HepG2 (cell line): ENCODE results near the gene ELP1. TPM values are rescaled to one million over a fixed set of nuclear protein-coding genes. Genes with fewer than 3 reads are reported as not detected.

Source experiments
- ATAC-seq: fragments of 200-7000 bp; cut with Tn5 transposase; 3 replicates; pipeline ENCODE4 v1.9.1; 2020; ENCODE audit warnings: mild to moderate bottlenecking, moderate library complexity
- BruUV-seq: library from RNA; stranded (reverse); fragments of 400-500 nt; replicated peaks from 2 replicates; lab custom pipeline; 2021; lab: Mats Ljungman, UMichigan
- CTCF ChIA-PET: fragments of 300-600 bp; formaldehyde crosslinking; extraction: SDS; loops from one replicate; lab custom pipeline; 2021; ENCODE audit warnings: low total read pairs, inconsistent platforms, low intra/inter-chr PET ratio; lab: Yijun Ruan, JAX
- POLR2A ChIA-PET: fragments of 350-600 bp; sonication (Branson Sonifier 250); formaldehyde crosslinking; loops from one replicate; lab custom pipeline; 2020; ENCODE audit warnings: antibody characterized with exemption, inconsistent platforms; lab: Yijun Ruan, JAX
- DNase-seq: peaks from one replicate; pipeline ENCODE4 v3.0.0-alpha.2; 2015; ENCODE audit warnings: low spot score
- FAIRE-seq: peaks from 3 replicates; lab custom pipeline; 2011; peaks lifted over from hg19 to GRCh38; lab: Jason Lieb, UNC
- H2AFZ ChIP-seq: one replicate; pipeline ENCODE4 v1.6.1; 2011; ENCODE audit warnings: low read length, inconsistent platforms
- H3K27ac ChIP-seq: fragments of 300-600 bp; 3 replicates; pipeline ENCODE4 v1.8.0; 2011; ENCODE audit warnings: mixed run types, mild to moderate bottlenecking, mixed read lengths, low read length, inconsistent platforms; ENCODE audit not compliant: insufficient read depth; ENCODE audit errors: extremely low read length
- H3K27me3 ChIP-seq, 2 experiments: fragments of 200-600 bp in 1 of 2; 2 replicates in 1 of 2; 3 replicates in 1 of 2; pipeline versions ENCODE4 v1.6.0 to v1.8.0; 2011; ENCODE audit warnings: low read length in 2 of 2, mild to moderate bottlenecking in 2 of 2, moderate library complexity in 2 of 2, inconsistent platforms in 1 of 2; ENCODE audit not compliant: insufficient read depth in 2 of 2, control insufficient read depth in 1 of 2
- H3K36me3 ChIP-seq, 2 experiments: fragments of 200-600 bp in 1 of 2; replicated peaks in 1 of 2; 2 replicates in 1 of 2; 3 replicates in 1 of 2; pipeline versions ENCODE4 v1.5.1 to v1.8.0; 2011; ENCODE audit warnings: low read length in 2 of 2, inconsistent platforms in 1 of 2; ENCODE audit not compliant: insufficient read depth in 2 of 2, control insufficient read depth in 1 of 2
- H3K4me1 ChIP-seq: 2 replicates; pipeline ENCODE4 v1.5.1; 2012; ENCODE audit warnings: low read length, inconsistent platforms; ENCODE audit not compliant: insufficient read depth
- H3K4me2 ChIP-seq: 2 replicates; pipeline ENCODE4 v1.6.0; 2011; ENCODE audit warnings: low read depth, low read length, inconsistent platforms
- H3K4me3 ChIP-seq, 3 experiments: fragments of 200-600 bp in 1 of 3; sonication (generic), shearing (Covaris generic) in 1 of 3; replicated peaks in 1 of 3; 2 replicates each; pipeline ENCODE4 v1.5.1; 2011 to 2016; ENCODE audit warnings: low read length in 3 of 3, inconsistent platforms in 2 of 3, low read depth in 2 of 3, mild to moderate bottlenecking in 2 of 3, control low read depth in 1 of 3, mixed read lengths in 1 of 3; ENCODE audit not compliant: insufficient read depth in 1 of 3
- H3K79me2 ChIP-seq: one replicate; pipeline ENCODE4 v1.6.1; 2011; ENCODE audit warnings: low read length, inconsistent platforms; ENCODE audit not compliant: insufficient read depth
- H3K9ac ChIP-seq: 2 replicates; pipeline ENCODE4 v1.6.0; 2011; ENCODE audit warnings: mild to moderate bottlenecking, low read depth, low read length, inconsistent platforms; ENCODE audit not compliant: insufficient read depth
- H3K9me3 ChIP-seq: 2 replicates; pipeline ENCODE4 v1.5.1; 2012; ENCODE audit warnings: mild to moderate bottlenecking, low read length
- H4K20me1 ChIP-seq: 2 replicates; pipeline ENCODE4 v1.6.0; 2011; ENCODE audit warnings: inconsistent platforms, mild to moderate bottlenecking, low read length, moderate library complexity; ENCODE audit not compliant: insufficient read depth
- ARNTL ChIP-seq: sonication (generic); formaldehyde crosslinking; IDR thresholded peaks from 2 replicates; pipeline ENCODE4 v1.4.0; 2020; ENCODE audit warnings: mild to moderate bottlenecking, missing genetic modification reagents
- IRF2 ChIP-seq: IDR thresholded peaks from 2 replicates; pipeline ENCODE4 v1.6.1; 2018; ENCODE audit warnings: missing genetic modification reagents, missing compliant biosample characterization
- NFE2L2 ChIP-seq: fragments of 150-350 bp; IDR thresholded peaks from 2 replicates; pipeline ENCODE4 v1.6.1; 2014; ENCODE audit warnings: low read length
- PPARG ChIP-seq: conservative IDR thresholded peaks from 2 replicates; pipeline ENCODE4 v1.6.1; 2016; ENCODE audit warnings: missing biosample characterization, missing genetic modification reagents
- PRDM15 ChIP-seq: sonication (generic); formaldehyde crosslinking; IDR thresholded peaks from 2 replicates; pipeline ENCODE4 v1.4.0; 2020; ENCODE audit warnings: missing genetic modification reagents
- RBAK ChIP-seq: sonication (generic); formaldehyde crosslinking; IDR thresholded peaks from 2 replicates; pipeline ENCODE4 v1.5.1; 2020; ENCODE audit warnings: mild to moderate bottlenecking, missing genetic modification reagents
- SMC3 ChIP-seq: IDR thresholded peaks from 2 replicates; pipeline ENCODE4 v1.6.1; 2011; ENCODE audit warnings: low read length, improper control_type of control experiment
- SMYD3 ChIP-seq: sonication (generic); formaldehyde crosslinking; IDR thresholded peaks from 2 replicates; pipeline ENCODE4 v1.8.1; 2023; ENCODE audit warnings: mild to moderate bottlenecking, missing genetic modification reagents
- TEAD3 ChIP-seq: optimal IDR thresholded peaks from 2 replicates; pipeline ENCODE3; 2016; ENCODE audit warnings: borderline replicate concordance
- ZC3H4 ChIP-seq: sonication (generic); formaldehyde crosslinking; IDR thresholded peaks from 2 replicates; pipeline ENCODE4 v1.4.0; 2020; ENCODE audit warnings: missing genetic modification reagents, borderline replicate concordance
- ZNF143 ChIP-seq: sonication (generic); formaldehyde crosslinking; IDR thresholded peaks from 2 replicates; pipeline ENCODE4 v1.4.0; 2020; ENCODE audit warnings: missing genetic modification reagents
- ZNF18 ChIP-seq: sonication (generic); formaldehyde crosslinking; IDR thresholded peaks from 2 replicates; pipeline ENCODE4 v1.8.0; 2022; ENCODE audit warnings: mild to moderate bottlenecking, missing genetic modification reagents; ENCODE audit not compliant: insufficient replicate concordance
- ZNF501 ChIP-seq: sonication (generic); formaldehyde crosslinking; IDR thresholded peaks from 2 replicates; pipeline ENCODE4 v1.5.1; 2020; ENCODE audit warnings: mild to moderate bottlenecking, moderate library complexity, missing genetic modification reagents
- WGBS: methylation state at CpG from one replicate; pipeline ENCODE4 v1.1.6; 2017; ENCODE audit warnings: low lambda C conversion rate; 5-methylcytosine and 5-hydroxymethylcytosine counted together
- in situ Hi-C: cut with HindIII; loops from 2 replicates; pipeline ENCODE4 v1.10.0; 2017; ENCODE audit warnings: low pct_unique_long_range_greater_than_20kb; ENCODE audit not compliant: extremely low pct_ligation_motif_present
- intact Hi-C: fragments of 100-400 bp; cut with micrococcal nuclease; formaldehyde crosslinking; loops from one replicate; pipeline ENCODE4 v1.10.0; 2022; ENCODE audit not compliant: unreplicated experiment
- polyA plus RNA-seq, 8 experiments: library from polyadenylated mRNA; depleted of rRNA in 3 of 8; stranded (reverse) in 7 of 8; unstranded in 1 of 8; fragments of >200 nt; fragmentation: Illumina TruSeq in 4 of 8; extraction: Trizol in 4 of 8; gene quantifications; 2 replicates each; pipeline versions ENCODE4 v1.2.1 to v1.2.3, GENCODE V29; 2011 to 2016; ENCODE audit warnings: low read depth in 4 of 8, missing spikeins in 1 of 8, mixed read lengths in 1 of 8; ENCODE audit not compliant: insufficient read depth in 1 of 8
- total RNA-seq, 5 experiments: library from RNA; depleted of rRNA; stranded (reverse); fragments of >200 nt; fragmentation: Illumina TruSeq; extraction: Trizol; gene quantifications; 2 replicates each; pipeline ENCODE4 v1.2.3, GENCODE V29; 2016; ENCODE audit warnings: low read depth in 1 of 5

The ELP1 gene
- total and polyA plus RNA-seq, 2 of the 13 experiments (the other 11 are each of a cell fraction or from before 2014, with no cell fraction given): 157 to 275 TPM

- ChIA-PET POLR2A (interaction anchor here (1.3 to 1.4 kb wide), 2 partner anchors 17 to 34 kb away, joined by 5 to 7 read pairs; no protein-coding TSS in a partner anchor), CTCF (interaction anchor here (1.7 kb wide), 1 partner anchor 103 kb away, joined by 8 read pairs; no protein-coding TSS in a partner anchor)
- Histone ChIP-seq H3K4me1 (peaks cover 64% of the 10 kb centered on the region), H3K9me3 (no peaks in the 10 kb centered on the region), H3K27ac (no peak overlapping the region), H3K79me2 (no peaks in the 10 kb centered on the region), H3K4me3 (no peak overlapping the region), H3K36me3 (no peaks in the 10 kb centered on the region), H3K4me2 (no peak overlapping the region), H2AFZ (peak overlapping the region; percentile 67), H3K9ac (no peak overlapping the region), H3K27me3 (no peaks in the 10 kb centered on the region), H4K20me1 (no peaks in the 10 kb centered on the region)
- intact Hi-C loops (no loop called here), in situ Hi-C loops (no loop called here)
- WGBS: 100% methylated on average over 2 of the region's 3 CpGs
- no peak for FAIRE-seq
- TF ChIP-seq NFE2L2: no peak
- DNase-seq: no peak
- ATAC-seq: no peak
- no TSS peak for BruUV-seq
Observed at GRCh38 chr9:108851138-108851537, 82.8 kb downstream of the ELP1 start.

GRCh38 chr9:108850293-108850897 lies 83.5 kb downstream of the ELP1 start:
- 100% methylated on average over 3 of the region's 3 CpGs for WGBS
- Histone ChIP-seq H3K4me3 (no peak overlapping the region), H3K79me2 (no peaks in the 10 kb centered on the region), H3K9ac (no peak overlapping the region), H3K36me3 (no peaks in the 10 kb centered on the region), H3K4me2 (no peak overlapping the region), H3K4me1 (peaks cover 64% of the 10 kb centered on the region), H4K20me1 (no peaks in the 10 kb centered on the region), H3K27ac (no peak overlapping the region), H3K27me3 (no peaks in the 10 kb centered on the region), H2AFZ (no peak overlapping the region), H3K9me3 (no peaks in the 10 kb centered on the region)
- intact Hi-C loops: loop anchor here (1.0 kb wide), 1 partner anchor 104 kb away; no protein-coding TSS in a partner anchor
- in situ Hi-C loops: no loop called here
- DNase-seq: peak; percentile 44
- ChIA-PET CTCF (interaction anchor here (1.7 kb wide), 1 partner anchor 103 kb away, joined by 8 read pairs; no protein-coding TSS in a partner anchor), POLR2A (no interaction called here)
- no TSS peak for BruUV-seq
- FAIRE-seq: peak; percentile 76
- ATAC-seq: peak; percentile 62
- TF ChIP-seq IRF2 (CRISPR knock-in tag) (0 out of 2 replicates have a peak, but pooled peaks have one; percentile 41), TEAD3 (peak; percentile 21), ZNF143 (no peak), ZNF501 (CRISPR knock-in tag) (no peak), PRDM15 (CRISPR knock-in tag) (no peak), SMYD3 (no peak), ZC3H4 (no peak), PPARG (CRISPR knock-in tag) (0 out of 2 replicates have a peak, but pooled peaks have one; percentile 15), ZNF18 (CRISPR knock-in tag) (no peak), RBAK (CRISPR knock-in tag) (no peak), ARNTL (CRISPR knock-in tag) (no peak), SMC3 (peak; percentile 40; the same call in 1 of the 2 replicates)
